ENCODE results near the gene EML3. TPM values are rescaled to one million over a fixed set of nuclear protein-coding genes. Genes with fewer than 3 reads are reported as not detected.

The EML3 gene
- total and polyA plus RNA-seq, 2 of the 13 experiments (the other 11 are each of a cell fraction or from before 2014, with no cell fraction given), result 10.6 to 12.3 TPM

GRCh38 chr11:62605467-62605866 is 7.1 kb downstream of the EML3 start (continued):
- no peak for TF ChIP-seq ZBTB33 (CRISPR knock-in tag; IDR thresholded peaks at IDR 0.05)
- no peak for TF ChIP-seq PREB (CRISPR knock-in tag; IDR thresholded peaks at IDR 0.05)
- no peak for TF ChIP-seq ZUFSP (CRISPR knock-in tag; IDR thresholded peaks at IDR 0.05; ENCODE audit: borderline replicate concordance)
- no peak for TF ChIP-seq TBL1XR1 (IDR thresholded peaks at IDR 0.05; ENCODE audit: borderline replicate concordance, low read length, partially characterized antibody)
- no peak for TF ChIP-seq FOXM1 (CRISPR knock-in tag; IDR thresholded peaks at IDR 0.05)
- no peak for TF ChIP-seq MXD1 (CRISPR knock-in tag; IDR thresholded peaks at IDR 0.05)
- TF ChIP-seq ZNF264 (CRISPR knock-in tag; IDR thresholded peaks at IDR 0.05), result no peak
- TF ChIP-seq KDM4B (CRISPR knock-in tag; IDR thresholded peaks at IDR 0.05), result no peak
- no peak for TF ChIP-seq NFE2L2 (IDR thresholded peaks at IDR 0.05; ENCODE audit: low read length)
- no peak for TF ChIP-seq ZNF703 (CRISPR knock-in tag; IDR thresholded peaks at IDR 0.05; ENCODE audit: borderline replicate concordance)
- no peak for TF ChIP-seq ZFP90 (CRISPR knock-in tag; IDR thresholded peaks at IDR 0.05; ENCODE audit: borderline replicate concordance)
- TF ChIP-seq ZNF33B (CRISPR knock-in tag; IDR thresholded peaks at IDR 0.05), result no peak

Measured in HepG2 (cell line).